UCSD-AML1 (cell line): ENCODE measurements around the gene CYP46A1.
"Not testable (repeated sequence)": the region's sequence is repeated elsewhere in the genome, so short reads cannot be mapped to it uniquely, and the experiment has no call there.

ENCODE experiments used
- DNase-seq: peaks from one replicate; lab custom pipeline; 2025; ENCODE audit not compliant: unreplicated experiment; lab: John Stamatoyannopoulos, UW

CYP46A1 gene

GRCh38 chr14:99656171-99656570, 27.9 kb upstream of the CYP46A1 start:
- DNase-seq, result no peak

- DNase-seq, result no peak
Observed at GRCh38 chr14:99657645-99658155, 26.4 kb upstream of the CYP46A1 start.

- DNase-seq, result no peak
Observed at GRCh38 chr14:99658218-99658845, 25.8 kb upstream of the CYP46A1 start.

- DNase-seq, result no peak
Observed at GRCh38 chr14:99659333-99659741, 24.8 kb upstream of the CYP46A1 start.

GRCh38 chr14:99660006-99660566, 24.0 kb upstream of the CYP46A1 start:
- DNase-seq, result no peak

GRCh38 chr14:99660794-99661193, 23.3 kb upstream of the CYP46A1 start:
- DNase-seq, result no peak

GRCh38 chr14:99661206-99661605, 22.9 kb upstream of the CYP46A1 start:
- DNase-seq, result not testable (repeated sequence)

GRCh38 chr14:99662846-99663245, 21.3 kb upstream of the CYP46A1 start:
- no peak for DNase-seq

GRCh38 chr14:99663386-99664057, 20.6 kb upstream of the CYP46A1 start:
- DNase-seq, result no peak

GRCh38 chr14:99664058-99664936, 19.8 kb upstream of the CYP46A1 start:
- DNase-seq, result no peak

GRCh38 chr14:99664937-99665273, 19.2 kb upstream of the CYP46A1 start:
- DNase-seq, result no peak

- no peak for DNase-seq
Observed at GRCh38 chr14:99666533-99666932, 17.6 kb upstream of the CYP46A1 start.

- no peak for DNase-seq
Observed at GRCh38 chr14:99667045-99667444, 17.1 kb upstream of the CYP46A1 start.

GRCh38 chr14:99667821-99668220, 16.3 kb upstream of the CYP46A1 start:
- no peak for DNase-seq

GRCh38 chr14:99668307-99669295, 15.5 kb upstream of the CYP46A1 start:
- no peak for DNase-seq

GRCh38 chr14:99670361-99671234, 13.5 kb upstream of the CYP46A1 start:
- DNase-seq, result no peak

- no peak for DNase-seq
Observed at GRCh38 chr14:99671235-99672224, 12.6 kb upstream of the CYP46A1 start.
